Measurements from ENCODE around the gene DEDD.

Gene DEDD

GRCh38 chr1:161091093-161091492 is 41.4 kb downstream of the DEDD start:
- TF ChIP-seq PAX5 (IDR thresholded peaks at IDR 0.05; ENCODE audit: insufficient read depth, low read length, severe bottlenecking), result no peak
- DNase-seq (ENCODE audit: insufficient read length, low spot score) (no peak), FAIRE-seq (no peak)

- no peak for FAIRE-seq
- no peak for DNase-seq (ENCODE audit: insufficient read length, low spot score)
- TF ChIP-seq POU2F2 (IDR thresholded peaks at IDR 0.05; ENCODE audit: low read depth, low read length) (no peak), SPI1 (IDR thresholded peaks at IDR 0.05; ENCODE audit: low read depth, low read length) (no peak), PAX5 (IDR thresholded peaks at IDR 0.05; ENCODE audit: insufficient read depth, low read length, severe bottlenecking) (no peak), TAF1 (IDR thresholded peaks at IDR 0.05; ENCODE audit: low read depth, low read length) (no peak), POLR2AphosphoS5 (IDR thresholded peaks at IDR 0.05; ENCODE audit: low read depth, low read length) (no peak), POLR2A (IDR thresholded peaks at IDR 0.05; ENCODE audit: low read depth, low read length) (no peak)
Measured at GRCh38 chr1:161090617-161091016, 41.9 kb downstream of the DEDD start.

- no peak for FAIRE-seq
- TF ChIP-seq TAF1 (IDR thresholded peaks at IDR 0.05; ENCODE audit: low read depth, low read length) (no peak), POLR2A (IDR thresholded peaks at IDR 0.05; ENCODE audit: low read depth, low read length) (no peak), PAX5 (IDR thresholded peaks at IDR 0.05; ENCODE audit: insufficient read depth, low read length, severe bottlenecking) (no peak), POU2F2 (IDR thresholded peaks at IDR 0.05; ENCODE audit: low read depth, low read length) (no peak), POLR2AphosphoS5 (IDR thresholded peaks at IDR 0.05; ENCODE audit: low read depth, low read length) (no peak), SPI1 (IDR thresholded peaks at IDR 0.05; ENCODE audit: low read depth, low read length) (no peak)
- DNase-seq (ENCODE audit: insufficient read length, low spot score), result no peak
Measured at GRCh38 chr1:161089938-161090337, 42.5 kb downstream of the DEDD start.

DNA sequence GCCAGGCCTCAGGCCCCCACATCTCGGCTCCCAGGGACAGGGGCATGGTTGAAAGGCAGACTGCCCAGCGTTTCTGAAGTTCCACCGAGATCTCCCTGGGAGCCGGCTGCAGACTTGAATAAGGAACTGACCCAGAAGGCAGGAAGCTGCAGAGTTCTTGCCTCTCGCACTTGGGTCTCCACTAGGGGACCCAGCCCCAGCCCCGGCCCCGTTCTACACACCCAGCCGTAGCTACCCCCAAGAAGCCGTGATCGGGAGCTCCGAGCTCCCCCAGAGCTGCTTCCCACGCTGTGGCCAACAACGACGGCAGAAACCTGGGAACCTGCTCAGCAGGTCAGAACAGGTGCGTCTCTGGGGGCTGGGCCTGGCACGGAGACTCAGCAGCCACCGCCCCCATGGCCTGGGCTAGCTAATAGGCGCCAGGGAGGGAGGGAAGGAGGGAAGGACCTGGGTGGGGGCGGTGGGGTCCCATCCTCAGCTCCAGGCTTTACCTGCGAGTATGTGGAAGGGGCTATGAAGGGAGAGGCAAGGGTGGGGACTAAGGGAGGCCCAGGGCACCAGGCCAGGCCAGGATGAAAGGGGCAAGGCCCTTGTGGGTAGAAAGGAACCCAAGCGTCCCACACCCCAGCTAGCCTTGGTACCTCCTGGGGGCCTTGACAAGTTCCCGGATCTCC is 43.1 kb downstream of the DEDD start, which contains the start of gene NECTIN4:
TSS of gene NECTIN4 (minus strand) at position 308 of the 674 bp plus-strand sequence. CDS start at position 46, 262 bp downstream.
- FAIRE-seq, result no peak
- no peak for DNase-seq (ENCODE audit: insufficient read length, low spot score)
- TF ChIP-seq POLR2A (IDR thresholded peaks at IDR 0.05; ENCODE audit: low read depth, low read length) (no peak), POU2F2 (IDR thresholded peaks at IDR 0.05; ENCODE audit: low read depth, low read length) (no peak), PAX5 (IDR thresholded peaks at IDR 0.05; ENCODE audit: insufficient read depth, low read length, severe bottlenecking) (no peak), POLR2AphosphoS5 (IDR thresholded peaks at IDR 0.05; ENCODE audit: low read depth, low read length) (no peak), SPI1 (IDR thresholded peaks at IDR 0.05; ENCODE audit: low read depth, low read length) (no peak), TAF1 (IDR thresholded peaks at IDR 0.05; ENCODE audit: low read depth, low read length) (no peak)

- no peak for FAIRE-seq
- DNase-seq (ENCODE audit: insufficient read length, low spot score), result no peak
- TF ChIP-seq SPI1 (IDR thresholded peaks at IDR 0.05; ENCODE audit: low read depth, low read length), result no peak
- TF ChIP-seq POLR2A (IDR thresholded peaks at IDR 0.05; ENCODE audit: low read depth, low read length), result no peak
- TF ChIP-seq PAX5 (IDR thresholded peaks at IDR 0.05; ENCODE audit: insufficient read depth, low read length, severe bottlenecking), result no peak
Measured at GRCh38 chr1:161088587-161089110, 43.8 kb downstream of the DEDD start.

GRCh38 chr1:161086457-161086856 is 46.0 kb downstream of the DEDD start:
- TF ChIP-seq POU2F2 (IDR thresholded peaks at IDR 0.05; ENCODE audit: low read depth, low read length) (no peak), SPI1 (IDR thresholded peaks at IDR 0.05; ENCODE audit: low read depth, low read length) (no peak), TAF1 (IDR thresholded peaks at IDR 0.05; ENCODE audit: low read depth, low read length) (no peak), PAX5 (IDR thresholded peaks at IDR 0.05; ENCODE audit: insufficient read depth, low read length, severe bottlenecking) (no peak), POLR2A (IDR thresholded peaks at IDR 0.05; ENCODE audit: low read depth, low read length) (no peak), POLR2AphosphoS5 (IDR thresholded peaks at IDR 0.05; ENCODE audit: low read depth, low read length) (no peak)
- no peak for FAIRE-seq
- DNase-seq (ENCODE audit: insufficient read length, low spot score), result no peak

- FAIRE-seq (no peak), DNase-seq (ENCODE audit: insufficient read length, low spot score) (no peak)
- TF ChIP-seq TAF1 (IDR thresholded peaks at IDR 0.05; ENCODE audit: low read depth, low read length), result no peak
- TF ChIP-seq POU2F2 (IDR thresholded peaks at IDR 0.05; ENCODE audit: low read depth, low read length), result no peak
- TF ChIP-seq PAX5 (IDR thresholded peaks at IDR 0.05; ENCODE audit: insufficient read depth, low read length, severe bottlenecking), result no peak
- no peak for TF ChIP-seq POLR2A (IDR thresholded peaks at IDR 0.05; ENCODE audit: low read depth, low read length)
- no peak for TF ChIP-seq POLR2AphosphoS5 (IDR thresholded peaks at IDR 0.05; ENCODE audit: low read depth, low read length)
- TF ChIP-seq SPI1 (IDR thresholded peaks at IDR 0.05; ENCODE audit: low read depth, low read length), result no peak
Measured at GRCh38 chr1:161085165-161085564, 47.3 kb downstream of the DEDD start.

- FAIRE-seq, result no peak
- TF ChIP-seq SPI1 (IDR thresholded peaks at IDR 0.05; ENCODE audit: low read depth, low read length), result no peak
- TF ChIP-seq POLR2AphosphoS5 (IDR thresholded peaks at IDR 0.05; ENCODE audit: low read depth, low read length), result no peak
- TF ChIP-seq TAF1 (IDR thresholded peaks at IDR 0.05; ENCODE audit: low read depth, low read length), result no peak
- TF ChIP-seq POLR2A (IDR thresholded peaks at IDR 0.05; ENCODE audit: low read depth, low read length), result no peak
- TF ChIP-seq PAX5 (IDR thresholded peaks at IDR 0.05; ENCODE audit: insufficient read depth, low read length, severe bottlenecking), result no peak
- no peak for TF ChIP-seq POU2F2 (IDR thresholded peaks at IDR 0.05; ENCODE audit: low read depth, low read length)
- DNase-seq (ENCODE audit: insufficient read length, low spot score), result no peak
Measured at GRCh38 chr1:161084597-161084988, 47.9 kb downstream of the DEDD start.

DNA sequence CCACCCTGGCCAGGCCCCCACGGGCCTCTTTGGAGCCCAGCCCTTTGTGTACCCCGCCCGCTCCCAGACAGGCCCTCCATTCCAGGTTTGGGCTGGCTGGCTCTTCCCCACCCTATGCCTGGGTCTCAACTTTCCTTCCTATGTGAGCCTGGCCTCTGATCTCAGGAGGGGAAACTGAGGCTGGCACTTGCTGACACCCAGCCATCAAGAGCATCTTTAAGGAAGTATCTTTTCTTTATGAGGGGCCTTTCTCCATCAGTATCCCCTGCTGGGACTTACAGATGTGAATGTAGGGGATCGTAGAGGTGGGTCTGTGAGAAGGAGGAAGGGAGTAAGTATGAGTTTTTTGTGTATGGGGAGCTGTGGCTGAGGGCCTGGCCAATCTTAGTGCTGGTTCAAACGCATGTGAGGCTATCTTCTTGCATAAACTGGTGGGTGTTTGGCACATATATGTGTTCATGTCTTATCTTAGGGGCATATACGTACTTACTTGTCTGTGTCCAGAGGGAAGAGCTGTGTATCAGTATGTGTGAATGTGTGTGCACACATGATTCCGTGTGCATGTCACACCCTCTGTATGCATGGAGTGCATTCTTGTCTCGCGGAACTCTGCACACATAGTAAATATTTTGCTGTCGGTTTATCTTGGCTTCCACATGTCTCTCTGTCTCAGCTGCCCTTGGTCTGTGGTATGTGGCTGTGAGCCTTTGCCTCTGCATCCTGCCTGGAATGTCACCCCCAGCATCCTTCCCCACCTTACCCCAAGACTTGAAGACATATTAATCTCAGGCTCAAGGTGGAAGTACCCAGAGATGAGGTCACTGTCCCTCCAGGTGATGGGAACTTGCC is 48.5 kb downstream of the DEDD start:
- no peak for TF ChIP-seq POU2F2 (IDR thresholded peaks at IDR 0.05; ENCODE audit: low read depth, low read length)
- TF ChIP-seq TAF1 (IDR thresholded peaks at IDR 0.05; ENCODE audit: low read depth, low read length), result no peak
- no peak for TF ChIP-seq POLR2A (IDR thresholded peaks at IDR 0.05; ENCODE audit: low read depth, low read length)
- no peak for TF ChIP-seq POLR2AphosphoS5 (IDR thresholded peaks at IDR 0.05; ENCODE audit: low read depth, low read length)
- no peak for TF ChIP-seq SPI1 (IDR thresholded peaks at IDR 0.05; ENCODE audit: low read depth, low read length)
- no peak for TF ChIP-seq PAX5 (IDR thresholded peaks at IDR 0.05; ENCODE audit: insufficient read depth, low read length, severe bottlenecking)
- FAIRE-seq (no peak), DNase-seq (ENCODE audit: insufficient read length, low spot score) (no peak)

Data from GM12891 (cell line).